ENCODE measurements around the gene CHST9.
"Not testable (repeated sequence)": the region's sequence is repeated elsewhere in the genome, so short reads cannot be mapped to it uniquely, and the experiment has no call there.

Gene CHST9

DNA sequence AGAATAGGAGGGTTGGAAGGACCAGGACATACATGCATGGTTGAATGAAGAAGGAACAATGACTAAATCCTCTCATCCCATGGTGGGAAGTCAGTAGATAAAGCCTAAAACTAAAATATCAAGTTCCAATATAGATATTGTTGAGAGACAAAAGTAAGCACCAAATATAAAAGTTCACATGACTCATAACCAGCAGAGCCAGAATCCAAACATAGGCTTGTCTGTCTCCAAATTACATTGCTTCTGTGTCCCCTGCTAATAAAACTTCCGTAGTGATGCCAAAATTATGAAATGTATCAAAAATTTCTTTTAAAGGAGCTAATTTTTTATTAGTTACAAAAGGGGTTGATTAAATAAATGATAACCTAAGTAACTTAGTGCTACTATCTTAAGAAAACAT is 19.7 kb downstream of the CHST9 start:
- DNase-seq, result no peak

DNA sequence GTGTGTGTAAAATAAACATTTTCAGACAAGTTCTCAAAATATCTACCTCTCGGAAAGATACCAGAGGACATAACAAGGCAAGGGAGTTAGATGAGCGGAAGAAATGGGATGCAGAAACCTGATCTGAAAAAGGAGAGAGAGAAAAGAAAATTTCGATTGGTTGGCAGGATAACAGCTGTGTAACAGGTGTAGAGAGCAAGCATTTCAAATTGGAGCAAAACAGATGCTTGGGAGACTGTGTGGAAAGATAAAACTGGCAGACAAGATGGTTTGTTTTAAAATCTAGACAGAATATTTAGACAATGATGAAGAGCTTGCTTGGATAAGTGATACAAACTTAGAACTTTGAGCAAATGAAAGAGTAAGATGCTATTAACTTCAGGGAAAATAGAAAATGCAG is 20.2 kb downstream of the CHST9 start:
- no peak for DNase-seq

DNA sequence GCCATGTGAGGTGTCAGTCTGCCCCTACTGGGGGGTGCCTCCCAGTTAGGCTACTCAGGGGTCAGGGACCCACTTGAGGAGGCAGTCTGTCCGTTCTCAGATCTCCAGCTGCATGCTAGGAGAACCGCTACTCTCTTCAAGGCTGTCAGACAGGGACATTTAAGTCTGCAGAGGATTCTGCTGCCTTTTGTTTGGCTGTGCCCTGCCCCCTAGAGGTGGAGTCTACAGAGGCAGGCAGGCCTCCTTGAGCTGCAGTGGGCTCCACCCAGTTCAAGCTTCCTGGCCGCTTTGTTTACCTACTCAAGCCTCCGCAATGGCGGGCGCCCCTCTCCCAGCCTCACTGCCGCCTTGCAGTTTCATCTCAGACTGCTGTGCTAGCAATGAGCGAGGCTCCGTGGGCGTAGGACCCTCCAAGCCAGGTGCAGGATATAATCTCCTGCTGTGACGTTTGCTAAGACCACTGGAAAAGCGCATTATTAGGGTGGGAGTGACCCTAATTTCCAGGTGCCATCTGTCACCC is 21.9 kb downstream of the CHST9 start:
- not testable (repeated sequence) for DNase-seq

DNA sequence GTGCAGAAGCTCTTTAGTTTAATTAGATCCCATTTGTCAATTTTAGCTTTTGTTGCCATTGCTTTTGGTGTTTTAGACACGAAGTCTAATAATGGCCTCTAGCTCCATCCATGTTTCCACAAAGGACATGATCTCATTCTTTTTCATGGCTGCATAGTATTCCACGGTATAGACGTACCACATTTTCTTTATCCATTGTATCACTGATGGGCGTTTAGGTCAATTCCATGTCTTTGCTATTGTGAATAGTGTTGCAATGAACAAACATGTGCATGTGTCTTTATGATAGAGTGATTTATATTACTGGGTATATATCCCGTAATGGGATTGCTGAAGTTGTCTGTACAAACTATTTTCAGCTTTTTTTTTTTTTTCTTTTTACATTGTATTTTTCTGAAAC is 35.9 kb downstream of the CHST9 start:
- not testable (repeated sequence) for DNase-seq

DNA sequence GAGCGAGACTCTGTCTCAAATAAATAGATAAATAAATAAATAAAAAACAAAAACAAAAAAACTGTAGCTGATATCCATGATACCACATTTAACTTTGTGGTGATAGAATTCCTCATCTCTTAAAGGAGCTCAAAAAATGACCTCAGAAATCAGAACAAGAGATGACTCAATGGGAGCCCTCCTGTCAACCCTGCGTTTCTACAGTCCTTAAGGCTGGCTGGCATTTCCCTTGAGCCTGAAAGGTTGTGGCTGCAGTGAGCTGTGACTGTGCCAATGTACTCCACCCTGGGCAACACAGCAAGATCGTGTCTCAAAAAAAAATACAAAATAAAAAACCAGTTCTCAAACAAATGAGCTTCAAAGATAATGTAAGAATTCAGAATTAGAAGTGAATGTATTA is 40.4 kb downstream of the CHST9 start:
- DNase-seq, result no peak

DNA sequence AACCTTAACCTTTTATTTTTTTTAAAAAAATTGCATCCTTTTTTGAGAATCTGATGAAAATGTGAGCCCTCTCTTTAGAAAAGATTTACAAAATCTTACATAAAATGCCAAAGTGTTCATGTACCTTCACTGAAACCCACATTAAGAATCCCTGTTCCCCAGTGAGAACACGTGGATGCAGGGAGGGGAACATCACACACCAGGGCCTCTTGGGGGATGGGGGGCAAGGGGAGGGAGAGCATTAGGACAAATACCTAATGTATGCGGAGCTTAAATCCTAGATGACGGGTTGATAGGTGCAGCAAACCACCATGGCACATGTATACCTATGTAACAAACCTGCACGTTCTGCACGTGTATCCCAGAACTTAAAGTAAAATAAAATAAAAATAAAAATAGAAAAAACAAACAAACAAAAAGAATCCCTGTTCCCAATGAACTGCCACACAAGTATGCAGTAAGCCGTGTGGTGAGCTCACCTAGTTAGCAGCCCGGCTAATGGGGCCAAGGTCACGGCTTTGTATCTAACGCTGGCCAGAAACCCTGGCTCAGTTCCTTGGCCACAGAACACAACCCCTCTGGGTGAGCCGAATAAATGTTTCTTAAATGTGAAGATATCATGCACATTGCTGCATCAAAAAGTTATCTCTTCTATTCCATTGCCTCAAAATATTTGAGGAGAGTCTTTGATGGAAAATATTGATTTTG is 41.4 kb downstream of the CHST9 start:
- no peak for DNase-seq

DNA sequence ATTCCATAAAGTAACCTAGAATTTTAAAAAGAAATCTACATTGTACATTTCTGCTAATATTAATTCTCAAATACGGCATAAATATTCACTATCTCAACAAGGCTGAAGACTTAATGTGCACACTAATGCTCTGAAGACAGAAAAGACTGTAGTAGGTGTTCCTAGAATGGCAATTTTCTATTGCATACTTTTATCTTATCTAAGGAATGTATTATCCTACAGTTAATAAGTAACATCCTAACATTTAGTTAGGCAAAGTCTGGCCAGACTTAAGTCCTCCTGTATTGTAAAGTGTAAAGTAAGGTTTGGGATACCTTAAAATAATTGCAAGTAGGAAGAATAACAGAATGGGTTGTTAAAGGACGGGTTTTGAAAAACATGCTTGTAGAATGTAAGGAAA is 42.2 kb downstream of the CHST9 start:
- DNase-seq, result no peak

DNA sequence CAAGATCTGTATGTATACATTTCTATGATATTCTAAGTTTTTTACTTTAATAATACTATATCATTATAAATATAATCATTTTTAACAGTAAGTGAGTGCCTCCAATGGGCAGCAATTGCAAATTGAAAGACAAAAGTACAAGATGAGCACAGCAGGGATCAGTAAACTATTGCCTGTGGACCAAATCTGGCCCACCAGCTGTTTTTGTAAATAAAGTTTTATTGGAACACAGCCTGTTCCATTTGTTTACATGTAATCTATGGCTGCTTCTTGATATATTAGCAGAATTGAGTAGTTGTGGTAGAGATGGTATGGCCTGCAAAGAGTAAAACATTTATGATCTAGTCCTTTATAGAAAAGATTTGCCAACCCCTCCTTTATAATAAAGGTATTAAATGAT is 43.2 kb downstream of the CHST9 start:
- no peak for DNase-seq

DNA sequence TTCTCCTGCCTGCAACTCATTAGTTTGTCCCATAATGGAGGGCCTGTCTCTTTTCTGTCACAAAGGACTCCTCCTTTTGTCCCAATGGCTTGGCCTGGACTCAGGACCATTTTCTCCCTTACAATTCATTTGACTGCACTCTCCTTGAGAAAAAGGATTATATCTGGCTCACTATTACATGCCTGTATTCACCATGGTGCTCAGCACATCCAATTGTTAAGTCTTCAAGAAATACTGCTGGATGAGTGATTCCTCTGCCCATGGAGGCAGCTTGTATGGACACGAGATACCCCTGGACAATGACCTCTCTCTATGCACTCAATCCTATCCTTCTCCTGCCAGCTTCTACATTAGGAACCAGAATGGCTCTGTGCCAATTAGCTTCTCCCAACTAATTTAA is 47.0 kb downstream of the CHST9 start:
- DNase-seq, result no peak

DNA sequence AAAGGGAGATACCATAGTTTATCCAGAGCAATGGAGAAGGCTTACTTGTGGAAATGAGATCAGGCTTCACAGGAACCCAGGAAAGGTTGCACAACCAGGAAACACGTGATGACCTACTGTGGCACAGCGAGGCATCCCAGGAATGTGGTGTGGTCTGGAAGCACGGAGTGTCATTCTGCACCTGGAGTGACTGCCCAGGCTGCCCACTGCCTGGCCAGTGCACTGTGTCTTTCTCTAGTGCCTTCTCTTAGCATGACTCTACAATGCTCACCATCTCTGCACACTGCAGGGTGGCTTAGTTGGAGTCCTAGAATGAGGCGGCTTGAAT is 48.9 kb downstream of the CHST9 start:
- DNase-seq, result no peak

DNA sequence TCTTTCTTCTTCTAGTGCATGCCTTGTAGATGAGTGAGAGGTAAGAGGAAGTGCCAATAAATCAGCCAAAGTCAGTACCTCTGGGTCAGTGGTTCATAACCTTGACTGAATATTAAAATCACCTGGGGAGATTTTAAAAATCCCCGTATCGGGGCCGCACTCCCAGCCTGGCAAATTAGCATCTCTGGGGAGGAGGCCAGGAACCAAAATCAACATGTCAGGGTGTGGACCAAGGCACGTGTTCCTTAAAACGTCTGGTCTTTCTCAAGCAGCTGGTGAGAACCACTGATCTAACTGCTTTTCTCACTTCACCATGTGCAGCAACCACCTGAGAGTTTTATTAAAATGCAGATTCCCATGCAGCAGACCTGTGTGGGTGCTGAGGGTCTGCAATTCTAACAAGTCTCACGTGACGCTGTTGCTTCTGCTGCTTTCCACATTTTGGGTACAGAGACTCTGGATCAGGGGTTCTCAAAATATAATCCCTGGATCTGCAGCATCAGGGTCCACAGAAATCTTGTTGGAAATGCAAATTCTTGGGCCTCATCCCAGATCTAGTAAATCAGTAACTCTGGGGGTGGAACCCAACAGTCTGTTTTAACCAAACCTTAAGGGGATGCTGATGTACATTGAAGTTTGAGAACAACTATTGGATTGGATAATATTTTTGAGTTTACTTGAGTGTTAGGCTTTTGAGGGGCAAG is 49.5 kb downstream of the CHST9 start:
- DNase-seq, result no peak

DNA sequence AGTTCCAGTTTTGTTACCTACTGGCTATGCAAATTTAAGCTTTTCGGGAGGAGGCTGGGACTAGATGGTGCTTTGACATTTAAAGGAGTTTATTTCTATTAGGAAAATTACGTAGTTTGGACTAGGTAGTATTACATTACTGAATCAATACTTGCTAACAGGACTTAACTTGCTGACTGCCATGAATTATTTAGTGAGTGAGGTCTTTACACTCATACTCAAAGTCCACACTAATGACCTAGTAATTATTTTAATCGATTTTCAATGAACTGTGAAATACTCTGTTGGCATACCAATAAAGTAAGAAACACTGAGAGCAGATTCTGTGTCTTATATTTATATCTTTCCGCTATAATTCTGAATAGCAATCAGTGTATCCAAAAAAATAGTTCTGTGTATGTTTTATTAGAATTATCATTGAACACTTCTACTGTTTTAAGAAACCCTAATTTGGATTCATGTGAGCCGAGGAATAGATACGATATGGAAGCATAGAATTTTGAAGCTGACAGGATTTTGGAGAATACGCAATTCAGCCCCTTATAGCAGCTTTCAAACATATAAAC is 55.0 kb downstream of the CHST9 start:
- DNase-seq, result no peak

DNA sequence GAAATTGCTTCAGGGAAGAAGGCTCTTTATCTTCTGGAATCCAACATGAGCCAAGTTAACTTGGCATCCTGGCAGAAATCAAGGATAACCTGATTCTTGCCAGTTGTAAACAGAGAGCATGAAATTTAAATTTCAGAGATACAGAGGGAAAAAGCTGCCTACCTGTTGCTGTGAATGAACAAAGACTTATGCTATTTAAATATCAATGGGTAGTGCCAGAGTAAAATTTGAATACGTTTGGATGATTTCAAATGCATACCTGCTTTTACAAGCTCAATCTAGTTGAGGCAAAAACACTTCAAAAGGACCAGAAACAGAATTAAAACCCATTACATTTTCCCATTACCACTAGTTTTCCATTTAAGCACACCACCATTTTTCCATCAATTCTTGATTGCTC is 60.9 kb downstream of the CHST9 start:
- DNase-seq, result no peak

DNA sequence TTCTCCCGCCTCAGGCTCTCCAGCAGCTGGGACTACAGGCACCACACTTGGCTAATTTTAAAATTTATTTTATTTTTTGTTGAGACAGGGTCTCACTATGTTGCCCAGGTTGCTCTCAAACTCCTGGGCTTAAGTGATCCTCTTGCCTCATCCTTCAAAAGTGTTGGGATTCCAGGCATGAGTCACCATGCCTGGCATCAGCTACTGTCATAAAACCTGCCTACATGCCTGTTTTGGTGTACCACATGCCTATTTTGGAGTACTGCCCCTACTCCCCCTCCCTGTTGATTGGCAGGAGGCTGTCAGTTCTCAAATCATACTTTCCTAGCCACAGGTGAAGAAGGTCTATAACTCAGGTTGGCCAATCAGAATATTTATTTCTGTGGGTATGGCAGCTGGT is 64.0 kb downstream of the CHST9 start:
- DNase-seq, result no peak

DNA sequence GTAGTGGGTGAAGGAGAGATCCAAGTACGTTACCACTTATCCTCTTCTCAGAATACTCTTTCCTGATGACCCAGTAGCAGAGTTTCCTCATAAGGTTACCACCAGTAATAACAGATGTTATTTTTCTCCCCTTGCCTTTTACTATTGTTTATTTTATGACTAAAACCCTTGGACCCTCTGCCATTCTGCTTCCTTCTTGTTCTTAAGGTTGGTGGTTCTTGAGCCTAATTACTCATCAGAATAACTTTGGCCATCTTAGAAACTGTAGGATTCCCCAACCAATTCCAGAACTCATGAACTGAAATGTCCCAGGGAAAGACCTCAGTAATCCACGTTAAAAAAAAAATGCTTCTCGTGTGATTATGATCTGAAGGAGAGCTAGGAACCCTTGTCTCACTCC is 64.9 kb downstream of the CHST9 start:
- DNase-seq, result no peak

DNA sequence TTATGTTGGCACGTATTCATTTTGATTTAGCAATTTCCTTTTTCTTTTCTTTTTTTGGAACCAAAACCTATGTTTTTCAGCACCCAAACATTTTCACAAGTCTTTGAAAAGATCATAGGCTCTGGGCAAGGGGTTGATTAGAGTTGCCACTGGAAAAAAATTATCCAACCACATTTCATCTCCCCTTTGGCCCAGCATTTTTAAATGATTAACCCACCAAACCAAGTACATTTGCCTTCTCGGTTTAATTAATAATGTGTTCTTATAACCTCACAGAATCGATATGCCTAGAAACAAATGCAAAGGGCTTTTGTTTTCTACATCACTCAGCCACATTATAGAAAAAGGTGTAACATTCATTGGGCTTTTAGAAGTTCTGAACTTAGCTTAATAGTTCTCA is 66.1 kb downstream of the CHST9 start:
- no peak for DNase-seq

DNA sequence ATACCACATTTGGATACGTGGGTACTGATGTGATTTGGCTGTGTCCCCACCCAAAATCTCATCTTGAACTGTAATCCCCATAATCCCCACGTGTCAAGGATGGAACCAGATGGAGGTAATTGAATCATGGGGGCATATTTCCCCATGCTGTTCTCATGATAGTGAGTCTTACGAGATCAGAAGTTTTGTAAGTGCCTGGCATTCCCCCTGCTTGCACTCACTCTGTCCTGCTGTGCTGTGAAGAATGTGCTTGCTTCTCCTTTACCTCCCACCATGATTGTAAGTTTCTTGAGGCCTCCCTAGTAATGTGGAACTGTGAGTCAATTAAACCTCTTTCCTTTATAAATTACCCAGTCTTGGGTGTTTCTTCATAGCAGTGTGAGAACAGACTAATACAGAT is 70.3 kb downstream of the CHST9 start:
- DNase-seq, result no peak

DNA sequence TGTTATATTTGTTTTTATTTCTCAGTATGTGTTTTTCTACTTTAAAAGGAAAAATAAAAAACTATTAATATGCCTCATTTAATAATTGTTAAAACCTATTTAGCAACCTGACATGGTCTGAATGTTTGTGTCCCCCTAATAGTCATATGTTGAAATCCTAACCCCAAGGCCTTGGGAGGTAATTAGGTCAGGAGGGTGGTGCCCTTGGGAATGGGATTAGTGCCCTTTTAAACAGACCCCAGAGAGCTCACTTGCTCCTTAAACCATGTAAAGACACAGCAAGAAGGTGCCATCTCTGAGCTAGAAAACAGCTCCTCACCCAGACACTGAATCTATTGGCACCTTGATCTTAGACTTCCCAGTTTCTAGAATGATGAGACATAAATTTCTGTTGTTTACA is 71.8 kb downstream of the CHST9 start:
- no peak for DNase-seq

DNA sequence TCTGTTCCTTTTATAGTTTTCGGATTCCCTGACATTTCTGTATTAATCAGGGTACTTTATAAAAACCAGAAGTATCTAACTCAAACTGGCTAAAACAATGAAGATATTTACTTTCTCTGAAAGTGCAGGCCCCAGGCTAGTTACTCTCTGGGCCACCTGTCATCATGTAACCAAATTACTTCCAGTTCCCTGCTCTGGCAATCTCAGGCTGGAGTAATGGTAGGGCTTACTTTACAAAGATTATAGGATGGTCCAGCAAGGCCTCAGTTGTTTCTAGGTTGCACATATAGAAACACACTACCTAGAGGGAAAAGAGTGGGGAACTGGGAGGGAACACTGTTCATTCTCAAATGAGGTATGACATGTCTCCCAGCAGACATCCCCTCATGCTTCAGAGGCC is 74.8 kb downstream of the CHST9 start:
- DNase-seq, result no peak

DNA sequence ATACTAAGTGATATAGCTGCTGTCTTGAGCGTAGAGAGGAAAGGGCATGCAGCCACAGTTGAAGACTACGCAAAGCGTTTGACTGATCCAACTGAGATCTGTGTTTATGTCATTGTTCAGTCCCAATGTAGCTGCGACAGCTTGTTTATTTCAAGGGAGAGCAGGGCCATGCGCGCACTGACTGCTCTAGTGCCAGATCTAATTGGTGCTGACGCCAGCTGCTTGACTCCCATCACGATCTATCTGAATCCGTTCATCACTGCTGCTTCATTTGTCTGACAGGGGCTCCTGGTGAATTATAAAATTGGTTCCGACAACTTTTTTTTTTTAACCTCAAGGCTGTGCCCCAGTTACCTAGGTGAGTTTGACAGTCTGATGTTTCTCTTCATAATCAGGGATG is 75.7 kb downstream of the CHST9 start:
- no peak for DNase-seq

DNA sequence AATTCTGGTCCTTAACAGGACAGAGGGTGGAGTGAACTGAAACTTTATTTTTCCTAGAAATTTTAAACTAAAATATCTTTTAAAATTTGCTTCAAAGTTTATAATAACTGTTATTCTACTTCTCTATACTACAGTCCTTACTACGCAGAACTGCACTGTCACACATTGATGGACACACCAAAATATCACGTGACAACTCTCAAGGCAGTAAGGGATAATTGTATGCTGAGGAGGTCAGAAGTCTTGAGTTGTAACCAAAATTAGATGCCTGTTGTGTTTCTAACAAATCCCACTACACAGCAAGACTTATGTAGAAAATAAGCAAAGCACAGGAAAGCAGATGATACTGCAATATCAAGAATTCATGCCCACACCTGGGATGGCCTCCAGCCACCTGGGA is 76.3 kb downstream of the CHST9 start:
- DNase-seq, result no peak

DNA sequence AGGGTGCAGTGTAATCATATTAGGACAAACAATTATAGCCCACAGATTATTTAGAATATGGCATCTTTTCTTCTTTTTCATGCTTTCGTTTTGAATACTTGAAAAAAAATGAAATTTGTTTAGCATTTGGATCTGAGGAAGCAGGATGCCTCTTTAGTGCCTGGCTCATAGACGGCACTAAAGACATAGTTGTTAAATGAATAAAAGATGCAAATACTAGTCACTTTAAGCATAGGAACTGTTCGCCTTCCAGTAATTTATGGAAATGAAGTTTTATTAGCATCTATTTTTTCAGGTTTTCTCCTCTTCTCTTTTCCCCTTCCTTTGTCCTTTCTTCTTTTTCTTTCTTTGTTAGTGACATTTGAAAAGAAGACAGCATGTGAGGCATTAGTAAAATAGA is 80.4 kb downstream of the CHST9 start:
- no peak for DNase-seq

DNA sequence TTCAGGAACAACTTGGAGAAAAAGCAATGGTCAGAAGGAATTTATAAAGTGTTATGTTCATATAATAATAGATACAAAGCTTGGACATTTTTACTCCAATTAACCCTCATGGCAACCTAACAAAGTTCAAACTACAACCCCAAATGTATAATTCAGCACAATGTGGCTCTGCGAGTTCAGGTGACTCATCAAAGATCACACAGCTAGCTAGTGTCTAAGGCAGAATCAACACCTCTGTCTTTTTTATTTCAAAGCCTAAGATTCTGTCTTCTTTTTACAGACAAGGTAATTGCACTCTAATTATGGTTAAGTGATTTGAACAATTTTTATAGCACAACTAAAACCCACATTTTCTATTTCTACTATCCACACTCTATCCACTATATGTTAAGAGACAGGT is 90.5 kb downstream of the CHST9 start:
- DNase-seq, result no peak

DNA sequence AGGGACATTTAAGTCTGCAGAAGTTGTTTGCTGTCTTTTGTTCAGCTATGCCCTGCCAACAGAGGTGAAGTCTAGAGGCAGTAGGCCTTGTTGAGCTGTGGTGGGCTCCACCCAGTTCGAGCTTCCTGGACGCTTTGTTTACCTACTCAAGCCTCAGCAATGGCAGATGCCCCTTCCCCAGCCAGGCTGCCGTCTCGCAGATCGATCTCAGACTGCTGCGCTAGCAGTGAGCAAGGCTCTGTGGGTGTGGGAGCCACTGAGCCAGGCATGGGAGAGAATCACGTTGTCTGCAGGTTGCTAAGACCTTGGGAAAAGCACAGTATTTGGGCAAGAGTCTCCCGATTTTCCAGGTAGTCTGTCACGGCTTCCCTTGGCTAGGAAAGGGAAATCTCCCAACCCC is 91.8 kb downstream of the CHST9 start:
- not testable (repeated sequence) for DNase-seq

DNA sequence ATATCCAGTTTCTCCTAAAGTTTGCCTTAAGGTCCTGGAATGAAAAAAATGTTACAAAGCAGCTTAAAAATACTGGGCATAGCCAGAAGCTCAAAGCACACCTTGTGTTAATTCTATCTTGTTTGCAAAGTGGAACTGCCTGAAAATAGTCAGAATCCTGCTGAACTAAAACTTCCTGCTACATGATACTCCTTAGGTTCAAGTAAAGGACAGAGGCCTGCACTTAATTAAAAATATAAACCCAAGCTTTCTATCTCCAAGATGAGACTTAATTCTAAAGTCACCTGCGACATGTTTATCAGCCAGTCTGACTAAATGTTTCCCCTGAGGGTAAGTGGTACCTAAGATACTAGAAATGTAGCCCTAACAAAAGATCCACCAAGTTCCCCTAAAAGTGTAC is 103.4 kb downstream of the CHST9 start:
- no peak for DNase-seq
